Measurements from ENCODE around the gene EIF2AK3. TPM values are rescaled to one million over a fixed set of nuclear protein-coding genes. Genes with fewer than 3 reads are reported as not detected.

EIF2AK3 gene
- total RNA-seq, 1 experiment from 2014 or later: 19.3 TPM

- Histone ChIP-seq H2AFZ (ENCODE audit: low read length) (no peak overlapping the region), H2BK120ac (ENCODE audit: low read depth, low read length, poor library complexity, severe bottlenecking) (no peak overlapping the region), H4K91ac (ENCODE audit: insufficient read length, low read depth, low read length) (no peak overlapping the region), H2BK15ac (ENCODE audit: low read depth, low read length) (no peak overlapping the region), H3K23me2 (ENCODE audit: insufficient read length, low read depth, low read length, poor library complexity, severe bottlenecking) (no peaks in the 10 kb centered on the region), H3K4ac (ENCODE audit: low read depth, low read length) (no peak overlapping the region), H2BK20ac (ENCODE audit: low read depth, low read length, poor library complexity, severe bottlenecking) (no peak overlapping the region), H2BK5ac (ENCODE audit: insufficient read length, low read length) (no peak overlapping the region), H3K56ac (ENCODE audit: insufficient read length, low read depth, low read length) (no peak overlapping the region), H4K5ac (ENCODE audit: insufficient read length, low read depth, low read length) (no peak overlapping the region), H3K18ac (ENCODE audit: insufficient read length, low read depth, low read length) (no peak overlapping the region), H3K79me1 (ENCODE audit: insufficient read depth, low read depth, low read length, poor library complexity, severe bottlenecking) (no peaks in the 10 kb centered on the region), H3K9ac (ENCODE audit: extremely low read depth, insufficient read length, low read length) (no peak overlapping the region), H2BK12ac (ENCODE audit: insufficient read length, low read depth, low read length) (no peak overlapping the region), H3K14ac (ENCODE audit: insufficient read depth, low read length) (no peak overlapping the region), H3K23ac (ENCODE audit: insufficient read length, low read depth, low read length) (no peak overlapping the region), H3K27ac (ENCODE audit: insufficient read length, low read depth, low read length) (no peak overlapping the region), H4K20me1 (ENCODE audit: control insufficient read depth, insufficient read depth, insufficient read length) (no peaks in the 10 kb centered on the region), H3K9me3 (ENCODE audit: control insufficient read depth, low read depth, low read length) (no peaks in the 10 kb centered on the region), H3T11ph (ENCODE audit: low read length) (no peak overlapping the region), H3K4me1 (ENCODE audit: insufficient read depth, low read length) (peaks cover 5% of the 10 kb centered on the region; the same call in 1 of the 2 replicates), H4K8ac (replicated peaks; ENCODE audit: insufficient read length, low read depth, low read length) (no peak overlapping the region), H3K79me2 (ENCODE audit: insufficient read depth, low read length) (no peaks in the 10 kb centered on the region), H3K27me3 (ENCODE audit: insufficient read depth, low read length) (no peaks in the 10 kb centered on the region), H3K4me2 (ENCODE audit: insufficient read depth, insufficient read length, low read length) (no peak overlapping the region), H2AK5ac (ENCODE audit: insufficient read length, low read length) (no peak overlapping the region)
- Mint-ChIP-seq H3K27ac (peak overlapping the region in 2 of 3 experiments; percentile 3 to 78; a peak in 4 of 7 replicates), H3K4me3 (no peak overlapping the region), H3K4me1 (peaks cover 23 to 28% of the 10 kb centered on the region in 2 experiments), H3K27me3 (ENCODE audit: low read depth) (peaks cover 2% of the 10 kb centered on the region; the same call in 1 of the 2 replicates), H3K36me3 (ENCODE audit: insufficient read depth in 1 of 3, low read depth in 3 of 3) (peaks cover 0 to 3% (median 0%) of the 10 kb centered on the region in 3 experiments; a peak in 1 of 7 replicates), H3K9me3 (peaks cover 0 to 3% of the 10 kb centered on the region in 2 experiments; a peak in 3 of 5 replicates)
- WGBS (ENCODE audit: extremely low coverage, insufficient read length, low lambda C conversion rate): no CpG with 5 or more reads among the region's 2 CpGs
- no peak for DNase-seq
- no peak for TF ChIP-seq CTCF (conservative IDR thresholded peaks at IDR 0.05)
Observed at GRCh38 chr2:88637464-88637863, 10.2 kb upstream of the EIF2AK3 start.
